Loucy (cell line): Measurements from ENCODE around the gene ERP27.

Experiments used
- CTCF ChIP-seq: fragments of 200-600 bp; sonication (generic); conservative IDR thresholded peaks from 2 replicates; pipeline ENCODE4 v1.5.1; 2014; ENCODE audit warnings: mild to moderate bottlenecking, antibody characterized with exemption, low read length
- EZH2phosphoT487 ChIP-seq: fragments of 200-600 bp; IDR thresholded peaks from 2 replicates; pipeline ENCODE4 v1.6.1; 2018; ENCODE audit warnings: antibody characterized with exemption, mild to moderate bottlenecking, moderate library complexity, borderline replicate concordance

- TF ChIP-seq CTCF (peak; percentile 60), EZH2phosphoT487 (no peak)
Observed at GRCh38 chr12:14936224-14936861, 2.0 kb downstream of the ERP27 start.
